GM21529 (cell line): Measurements from ENCODE around the gene CDK1.

Source experiments
- ATAC-seq: cut with Tn5 transposase; IDR thresholded peaks from one replicate; pipeline ENCODE4 v1.9.1; 2021; ENCODE audit not compliant: unreplicated experiment

Gene CDK1

GRCh38 chr10:60778214-60778970 is at the start of gene CDK1:
Gene CDK1, plus strand, starts transcription at chr10:60778478. Its CDS starts 1,688 bp downstream, at chr10:60780166.
- peak; percentile 97 for ATAC-seq

- no peak for ATAC-seq
Observed at GRCh38 chr10:60729106-60729505, 49.2 kb upstream of the CDK1 start.

GRCh38 chr10:60731134-60731885 is 47.0 kb upstream of the CDK1 start:
- ATAC-seq: peak; percentile 86

GRCh38 chr10:60732198-60732806 is 46.0 kb upstream of the CDK1 start:
- ATAC-seq: no peak

- peak; percentile 47 for ATAC-seq
Observed at GRCh38 chr10:60732807-60733516, 45.3 kb upstream of the CDK1 start.

- ATAC-seq: no peak
Observed at GRCh38 chr10:60733517-60733822, 44.8 kb upstream of the CDK1 start.

- no peak for ATAC-seq
Observed at GRCh38 chr10:60733826-60734225, 44.5 kb upstream of the CDK1 start.

GRCh38 chr10:60734226-60734625 is 44.1 kb upstream of the CDK1 start:
- no peak for ATAC-seq

- ATAC-seq: no peak
Observed at GRCh38 chr10:60735244-60735643, 43.0 kb upstream of the CDK1 start.

- no peak for ATAC-seq
Observed at GRCh38 chr10:60737242-60737641, 41.0 kb upstream of the CDK1 start.

- no peak for ATAC-seq
Observed at GRCh38 chr10:60739558-60739957, 38.7 kb upstream of the CDK1 start.

- ATAC-seq: no peak
Observed at GRCh38 chr10:60742512-60742911, 35.8 kb upstream of the CDK1 start.

GRCh38 chr10:60747817-60748469 is 30.3 kb upstream of the CDK1 start:
- ATAC-seq: no peak

- no peak for ATAC-seq
Observed at GRCh38 chr10:60753152-60753551, 25.1 kb upstream of the CDK1 start.

GRCh38 chr10:60753817-60754216 is 24.5 kb upstream of the CDK1 start:
- ATAC-seq: no peak

GRCh38 chr10:60757420-60757895 is 20.8 kb upstream of the CDK1 start:
- no peak for ATAC-seq

- no peak for ATAC-seq
Observed at GRCh38 chr10:60759181-60759580, 19.1 kb upstream of the CDK1 start.

- no peak for ATAC-seq
Observed at GRCh38 chr10:60760711-60761210, 17.5 kb upstream of the CDK1 start.

- ATAC-seq: no peak
Observed at GRCh38 chr10:60762554-60762953, 15.7 kb upstream of the CDK1 start.

GRCh38 chr10:60767424-60767823 is 10.9 kb upstream of the CDK1 start:
- ATAC-seq: no peak

- ATAC-seq: no peak
Observed at GRCh38 chr10:60769406-60769805, 8.9 kb upstream of the CDK1 start.
